Measurements from ENCODE around the gene CSNK2A2. TPM values are rescaled to one million over a fixed set of nuclear protein-coding genes. Genes with fewer than 3 reads are reported as not detected.

Gene CSNK2A2
- total RNA-seq, 4 donors from 2014 or later, result 28.7 to 53.5 (median 40.0) TPM

DNA sequence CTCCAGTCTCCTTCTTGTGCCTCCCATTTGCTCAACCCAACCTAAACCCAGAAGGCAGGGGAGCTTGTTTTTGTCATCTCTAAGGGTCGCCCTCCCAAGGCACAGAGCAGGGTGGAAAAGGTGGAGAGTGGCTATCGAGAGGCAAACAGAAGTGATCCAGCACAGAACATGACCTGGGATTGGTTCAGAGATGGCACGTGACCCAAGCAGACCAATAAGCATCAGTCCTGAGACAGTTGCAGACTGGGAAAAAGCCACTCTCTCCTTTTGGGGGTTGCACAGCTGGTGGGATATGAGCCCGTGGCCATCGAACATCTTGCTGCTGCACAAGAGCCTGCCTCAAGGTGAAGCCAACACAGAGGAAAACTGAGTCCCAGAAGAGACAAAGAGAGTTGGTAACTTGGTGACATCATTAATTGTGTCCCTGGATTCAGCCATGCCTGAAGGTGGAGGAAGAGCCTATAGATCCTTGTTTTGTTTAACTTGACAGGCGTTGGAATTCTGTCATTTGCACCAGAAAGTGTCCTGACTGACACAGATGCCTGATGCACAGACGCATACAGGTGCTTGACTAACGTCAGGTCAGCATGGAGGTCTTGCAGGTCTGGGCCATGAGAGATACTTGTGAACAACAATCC is 28.2 kb upstream of the CSNK2A2 start:
- no peak overlapping the region for H3K27ac ChIP-seq
- no peaks in the 10 kb centered on the region for H3K9me3 ChIP-seq
- intact Hi-C loops (cut with DNase I; ENCODE audit: low total_unique reads) (no loop called here), in situ Hi-C loops (cut with MboI; ENCODE audit: low pct_ligation_motif_present in 1 of 4, low pct_unique_long_range_greater_than_20kb in 1 of 4, low sequenced_read_pairs in 3 of 4) (no loop called here)
- DNase-seq, result no peak
- no peaks in the 10 kb centered on the region for H3K27me3 ChIP-seq
- H3K4me1 ChIP-seq, result no peaks in the 10 kb centered on the region
- no peak overlapping the region for H3K4me3 ChIP-seq
- H3K36me3 ChIP-seq, result no peaks in the 10 kb centered on the region
- TF ChIP-seq EP300 (IDR thresholded peaks at IDR 0.05; ENCODE audit: low read depth) (no peak), POLR2A (IDR thresholded peaks at IDR 0.05) (no peak), POLR2AphosphoS5 (IDR thresholded peaks at IDR 0.05) (no peak)
- TF ChIP-seq, protein P1, sequence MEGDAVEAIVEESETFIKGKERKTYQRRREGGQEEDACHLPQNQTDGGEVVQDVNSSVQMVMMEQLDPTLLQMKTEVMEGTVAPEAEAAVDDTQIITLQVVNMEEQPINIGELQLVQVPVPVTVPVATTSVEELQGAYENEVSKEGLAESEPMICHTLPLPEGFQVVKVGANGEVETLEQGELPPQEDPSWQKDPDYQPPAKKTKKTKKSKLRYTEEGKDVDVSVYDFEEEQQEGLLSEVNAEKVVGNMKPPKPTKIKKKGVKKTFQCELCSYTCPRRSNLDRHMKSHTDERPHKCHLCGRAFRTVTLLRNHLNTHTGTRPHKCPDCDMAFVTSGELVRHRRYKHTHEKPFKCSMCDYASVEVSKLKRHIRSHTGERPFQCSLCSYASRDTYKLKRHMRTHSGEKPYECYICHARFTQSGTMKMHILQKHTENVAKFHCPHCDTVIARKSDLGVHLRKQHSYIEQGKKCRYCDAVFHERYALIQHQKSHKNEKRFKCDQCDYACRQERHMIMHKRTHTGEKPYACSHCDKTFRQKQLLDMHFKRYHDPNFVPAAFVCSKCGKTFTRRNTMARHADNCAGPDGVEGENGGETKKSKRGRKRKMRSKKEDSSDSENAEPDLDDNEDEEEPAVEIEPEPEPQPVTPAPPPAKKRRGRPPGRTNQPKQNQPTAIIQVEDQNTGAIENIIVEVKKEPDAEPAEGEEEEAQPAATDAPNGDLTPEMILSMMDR (IDR thresholded peaks at IDR 0.05), result no peak
- WGBS, 2 donors (ENCODE audit: low coverage in 1 of 2), result 88 to 93% methylated on average over 3 to 8 of the region's 8 CpGs

DNA sequence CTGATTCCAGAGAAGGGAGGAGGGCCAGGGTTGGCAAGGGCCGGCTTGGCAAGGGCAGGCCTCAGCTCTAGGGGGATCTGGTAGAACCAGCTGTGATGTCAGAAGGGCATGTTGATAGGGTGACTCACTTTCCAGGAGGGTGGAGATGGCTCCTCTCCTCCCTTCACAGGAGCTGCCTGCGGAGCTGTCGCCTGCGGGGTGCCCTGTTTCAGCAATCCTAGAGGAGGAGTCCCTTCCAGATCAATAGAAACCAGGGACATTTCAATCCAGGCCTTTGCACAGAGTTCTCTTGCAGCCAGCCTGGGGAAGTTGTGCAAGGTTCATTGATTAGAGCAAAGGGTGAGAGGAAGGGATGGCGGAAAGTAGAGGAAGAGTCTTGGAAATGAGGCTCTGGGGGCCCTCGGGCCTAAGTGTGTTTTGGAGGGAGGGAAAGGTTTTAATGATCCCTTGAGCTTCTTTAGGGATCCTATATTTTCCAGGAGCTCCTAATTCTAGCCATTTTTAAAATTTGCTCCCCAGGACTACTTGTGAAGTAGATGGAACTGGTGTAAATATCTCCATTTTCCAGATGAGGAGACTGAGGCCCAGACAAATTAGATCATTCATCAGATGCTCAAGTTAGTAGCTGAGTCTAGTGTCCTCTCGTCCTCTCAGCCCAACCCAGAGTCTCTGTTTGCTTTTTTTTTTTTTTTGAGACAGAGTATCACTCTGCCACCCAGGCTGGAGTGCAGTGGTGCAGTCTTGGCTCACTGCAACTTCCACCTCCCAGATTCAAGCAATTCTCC is 24.8 kb upstream of the CSNK2A2 start:
- WGBS, 2 donors (ENCODE audit: low coverage in 1 of 2), result 80 to 89% methylated on average over 2 to 7 of the region's 7 CpGs
- in situ Hi-C loops (cut with MboI; ENCODE audit: low pct_ligation_motif_present in 1 of 4, low pct_unique_long_range_greater_than_20kb in 1 of 4, low sequenced_read_pairs in 3 of 4), result no loop called here

DNA sequence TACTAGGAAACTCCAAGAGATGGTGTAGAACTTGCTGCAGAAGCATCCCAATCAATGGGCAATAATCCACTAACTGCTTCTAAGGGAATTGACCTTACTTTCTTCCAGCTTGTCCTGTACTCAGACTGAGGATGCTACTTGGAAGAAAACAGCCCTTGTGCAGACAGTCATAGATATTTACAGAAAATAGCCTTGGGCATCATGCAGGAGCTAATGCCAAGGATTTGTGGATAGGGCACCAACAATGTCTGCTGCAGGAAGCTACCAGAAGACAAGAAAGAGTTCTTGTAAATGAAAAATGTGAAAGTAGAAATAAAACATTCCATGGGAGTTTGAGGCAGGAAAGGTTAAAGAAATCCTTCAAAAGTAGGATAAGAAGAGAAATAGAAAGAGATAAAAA is 21.5 kb upstream of the CSNK2A2 start:
- H3K9me3 ChIP-seq, result no peaks in the 10 kb centered on the region
- DNase-seq, result no peak
- in situ Hi-C loops (cut with MboI; ENCODE audit: low pct_ligation_motif_present in 1 of 4, low pct_unique_long_range_greater_than_20kb in 1 of 4, low sequenced_read_pairs in 3 of 4) (no loop called here), intact Hi-C loops (cut with DNase I; ENCODE audit: low total_unique reads) (no loop called here)
- H3K4me3 ChIP-seq, result no peak overlapping the region
- H3K4me1 ChIP-seq, result no peaks in the 10 kb centered on the region
- no peaks in the 10 kb centered on the region for H3K27me3 ChIP-seq
- H3K27ac ChIP-seq, result no peak overlapping the region
- TF ChIP-seq POLR2AphosphoS5 (IDR thresholded peaks at IDR 0.05) (no peak), POLR2A (IDR thresholded peaks at IDR 0.05) (no peak), EP300 (IDR thresholded peaks at IDR 0.05; ENCODE audit: low read depth) (no peak)
- TF ChIP-seq, protein P1 (IDR thresholded peaks at IDR 0.05), result no peak
- H3K36me3 ChIP-seq, result no peaks in the 10 kb centered on the region

More for the DNA sequence above, 24.8 kb upstream of the CSNK2A2 start:
- Histone ChIP-seq H3K27me3 (no peaks in the 10 kb centered on the region), H3K9me3 (no peaks in the 10 kb centered on the region), H3K4me1 (no peaks in the 10 kb centered on the region), H3K4me3 (no peak overlapping the region), H3K36me3 (no peaks in the 10 kb centered on the region), H3K27ac (no peak overlapping the region)
- DNase-seq, result no peak
- intact Hi-C loops (cut with DNase I; ENCODE audit: low total_unique reads), result no loop called here
- TF ChIP-seq, protein P1 (IDR thresholded peaks at IDR 0.05), result no peak
- TF ChIP-seq POLR2A (IDR thresholded peaks at IDR 0.05), result no peak
- no peak for TF ChIP-seq POLR2AphosphoS5 (IDR thresholded peaks at IDR 0.05)
- TF ChIP-seq EP300 (IDR thresholded peaks at IDR 0.05; ENCODE audit: low read depth), result no peak

DNA sequence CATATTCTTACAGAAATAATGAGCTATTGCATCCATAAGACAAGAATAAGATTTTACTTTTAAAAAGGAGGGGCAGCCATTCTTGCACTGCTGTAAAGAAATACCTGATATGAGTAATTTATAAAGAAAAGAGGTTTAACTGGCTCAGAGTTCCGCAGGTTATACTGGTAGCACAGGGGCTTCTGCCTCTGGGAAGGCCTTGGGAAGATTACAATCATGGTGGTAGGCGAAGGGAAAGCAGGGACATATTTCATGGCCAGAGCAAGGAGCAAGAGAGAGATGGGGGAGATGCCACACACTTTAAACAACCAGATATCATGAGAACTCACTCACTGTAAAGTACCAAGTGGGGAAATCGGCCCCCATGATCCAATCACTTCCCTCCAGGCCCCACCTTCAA is 20.9 kb upstream of the CSNK2A2 start:
- in situ Hi-C loops (cut with MboI; ENCODE audit: low pct_ligation_motif_present in 1 of 4, low pct_unique_long_range_greater_than_20kb in 1 of 4, low sequenced_read_pairs in 3 of 4), result no loop called here
- intact Hi-C loops (cut with DNase I; ENCODE audit: low total_unique reads), result no loop called here

More for the DNA sequence above, 20.9 kb upstream of the CSNK2A2 start:
- no peaks in the 10 kb centered on the region for H3K36me3 ChIP-seq
- TF ChIP-seq, protein P1 (IDR thresholded peaks at IDR 0.05), result no peak
- TF ChIP-seq POLR2A (IDR thresholded peaks at IDR 0.05) (no peak), POLR2AphosphoS5 (IDR thresholded peaks at IDR 0.05) (no peak), EP300 (IDR thresholded peaks at IDR 0.05; ENCODE audit: low read depth) (no peak)
- H3K4me1 ChIP-seq, result no peaks in the 10 kb centered on the region
- no peak for DNase-seq
- no peak overlapping the region for H3K4me3 ChIP-seq
- no peaks in the 10 kb centered on the region for H3K9me3 ChIP-seq
- 26 to 60% methylated on average over 2 to 3 of the region's 3 CpGs for WGBS, 2 donors (ENCODE audit: low coverage in 1 of 2)
- no peak overlapping the region for H3K27ac ChIP-seq
- H3K27me3 ChIP-seq, result no peaks in the 10 kb centered on the region
